Cerebellar cortex (tissue), 1 donor: ENCODE data around the gene MEP1A.
A peak's percentile ranks its signal among the peaks of the same experiment; 100 is the strongest.
"Not testable (repeated sequence)": the region's sequence is repeated elsewhere in the genome, so short reads cannot be mapped to it uniquely, and the experiment has no call there.

Experiments used
- DNase-seq: peaks from one replicate; pipeline ENCODE4 v3.0.0-alpha.2; 2015; ENCODE audit warnings: low spot score

The MEP1A gene

GRCh38 chr6:46777476-46778346 lies 15.5 kb upstream of the MEP1A start:
- no peak for DNase-seq

DNA sequence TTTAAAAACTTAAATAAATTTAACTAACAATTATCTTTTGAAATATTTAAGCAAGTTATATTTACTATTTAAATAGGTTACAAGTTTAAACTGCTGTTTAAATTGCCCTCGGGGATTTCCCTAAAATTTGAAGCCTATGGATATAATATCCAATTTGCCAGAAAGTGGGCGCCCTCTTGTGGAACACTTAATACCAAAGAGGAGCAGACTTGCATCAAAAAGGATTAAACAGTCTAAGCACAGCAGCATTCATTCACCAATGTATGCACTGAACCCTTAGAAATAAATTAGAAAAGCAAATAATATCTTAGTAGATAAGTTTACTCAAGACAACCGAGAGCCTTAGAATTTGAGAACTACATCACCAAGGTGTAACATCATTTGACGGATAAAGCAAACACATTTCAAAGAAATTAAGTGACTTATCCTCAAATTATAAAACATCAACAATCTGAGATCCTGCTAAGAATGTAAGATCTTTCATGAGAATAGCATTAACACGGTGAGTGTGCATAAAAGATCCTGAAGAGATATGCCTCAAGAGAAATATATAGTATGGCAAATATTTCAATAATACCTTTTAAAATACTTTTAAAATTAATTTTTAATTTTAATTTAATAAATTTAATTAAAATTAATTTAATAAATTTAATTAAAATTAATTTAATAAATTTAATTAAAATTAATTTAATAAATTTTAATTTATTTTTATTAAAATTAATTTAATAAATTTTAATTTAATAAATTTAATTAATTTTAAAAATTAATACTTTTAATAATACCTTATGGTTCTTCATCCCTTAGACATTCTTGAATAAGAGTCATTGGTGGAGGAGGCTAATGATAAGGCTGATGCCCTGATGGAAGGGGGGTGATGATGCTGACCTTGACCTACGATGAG lies 11.5 kb upstream of the MEP1A start:
- peak; percentile 82 for DNase-seq

- no peak for DNase-seq
These were observed 8.7 kb upstream of the MEP1A start for GRCh38 chr6:46784535-46784934.

- DNase-seq = no peak
These were observed 5.2 kb upstream of the MEP1A start for GRCh38 chr6:46787871-46788540.

DNA sequence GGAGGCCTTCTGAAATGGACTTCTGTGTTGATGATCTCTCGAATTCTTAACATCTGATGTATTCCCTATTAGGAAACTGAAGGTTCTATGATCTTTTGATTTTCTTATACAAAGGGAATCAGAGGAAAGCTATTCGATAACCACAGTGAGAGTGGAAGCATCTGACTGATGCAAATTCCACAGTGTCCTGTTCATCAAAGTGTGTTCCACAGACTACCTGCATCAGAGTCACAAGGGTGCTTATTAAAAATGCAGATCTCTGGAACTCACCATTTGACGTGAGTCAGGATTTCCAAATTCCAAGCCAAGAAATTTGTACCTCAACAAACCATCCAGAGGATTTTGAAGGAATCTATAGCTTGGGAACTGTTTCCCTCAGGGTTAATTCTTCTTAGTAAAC lies 4.4 kb upstream of the MEP1A start:
- DNase-seq = no peak

GRCh38 chr6:46789434-46790354 lies 3.5 kb upstream of the MEP1A start:
- no peak for DNase-seq

DNA sequence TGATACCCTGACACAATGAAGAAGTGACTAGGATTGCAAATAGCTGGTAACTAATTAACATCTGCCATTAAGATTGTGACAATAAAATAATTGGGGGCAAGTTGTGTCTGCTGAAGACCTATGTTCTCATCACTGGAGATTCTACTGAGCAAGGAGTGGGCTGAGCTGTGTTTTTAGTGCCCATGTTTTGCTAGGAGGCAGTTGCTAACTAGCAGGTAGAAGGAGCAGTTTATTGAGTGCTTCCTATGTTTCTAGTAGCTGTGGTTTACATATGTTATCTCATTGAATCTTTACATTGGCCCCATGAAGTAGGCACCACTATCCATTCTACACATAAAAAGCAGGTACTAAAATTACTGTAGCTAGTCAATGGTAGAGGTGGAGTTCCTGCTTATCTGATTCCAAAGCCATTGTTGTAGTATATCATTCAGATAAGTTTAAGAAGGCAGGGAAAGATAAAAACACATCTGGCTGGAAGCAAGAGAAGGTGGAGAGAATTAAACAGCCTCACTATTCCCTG lies 2.8 kb upstream of the MEP1A start:
- DNase-seq = no peak

DNA sequence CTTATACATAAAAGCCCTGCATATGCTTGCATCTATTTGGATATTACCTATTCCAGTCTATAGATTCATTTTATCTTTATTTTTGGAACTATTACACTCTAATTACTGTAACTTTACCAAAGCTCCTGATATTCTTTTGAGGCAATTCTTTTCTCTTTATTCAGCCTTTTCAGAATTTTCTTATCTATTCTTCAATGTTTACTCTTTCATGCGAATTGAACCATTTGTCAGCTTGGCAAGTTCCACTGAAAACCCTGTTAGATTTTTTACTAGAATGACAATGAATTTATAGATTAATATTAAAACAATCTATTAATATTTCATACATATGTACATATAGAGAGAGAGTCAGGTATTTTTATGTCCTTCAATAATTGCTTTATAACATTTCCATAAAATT lies 554 bp upstream of the MEP1A start:
- no peak for DNase-seq

- DNase-seq = no peak
These were observed 879 bp downstream of the MEP1A start for GRCh38 chr6:46794068-46794467.

DNA sequence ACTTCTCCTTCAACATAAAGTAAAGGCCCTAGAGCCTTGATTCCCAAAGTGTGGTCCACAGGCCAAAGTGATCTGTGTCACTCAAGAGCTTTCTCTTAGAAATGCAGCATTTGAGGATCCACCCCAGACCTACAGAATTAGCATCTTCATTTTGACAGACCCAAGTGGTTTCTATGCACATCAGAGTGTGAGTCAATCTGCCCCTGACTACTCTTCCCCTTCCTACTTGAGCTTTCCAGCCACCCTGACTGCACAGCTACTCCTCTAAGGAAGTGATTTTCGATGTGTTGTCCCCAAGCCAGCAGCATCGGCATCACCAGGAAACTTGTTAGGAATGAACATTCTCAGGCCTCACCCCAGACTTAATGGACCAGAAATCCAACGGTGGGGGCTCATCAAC lies 2.6 kb downstream of the MEP1A start:
- DNase-seq = no peak

DNA sequence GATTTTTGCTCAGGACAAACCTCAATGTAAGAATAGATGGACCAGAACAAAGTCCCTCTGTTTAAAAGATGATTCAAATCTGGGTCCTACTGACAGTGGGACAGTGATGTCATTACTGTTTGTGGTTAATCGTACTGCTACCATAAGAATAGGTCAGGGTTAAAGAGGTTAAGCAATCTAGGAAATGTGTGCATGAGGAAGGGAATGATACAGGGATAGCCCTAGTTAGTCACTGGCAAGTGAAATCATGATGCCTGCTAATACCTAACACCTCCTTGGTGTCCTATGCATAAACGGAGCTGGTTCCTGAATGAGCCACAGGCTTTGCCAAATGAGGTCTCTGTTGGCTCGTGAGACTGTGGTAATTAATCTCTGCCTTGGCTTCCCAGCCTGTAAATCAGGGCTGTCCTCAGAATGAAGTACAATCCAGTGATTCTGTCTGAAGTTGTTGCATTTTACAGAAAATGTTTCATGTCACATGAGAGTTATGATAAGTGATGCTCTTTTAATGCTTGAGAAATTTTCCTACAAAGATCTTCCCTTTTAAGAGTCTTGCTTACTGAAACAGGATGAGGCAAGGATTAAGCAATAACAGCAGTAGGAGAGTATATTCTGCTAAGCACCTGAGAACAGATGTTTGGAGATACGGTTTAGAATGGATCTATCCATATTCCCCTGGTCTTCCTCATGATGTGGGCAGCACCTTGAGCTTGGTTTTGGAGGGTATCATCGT lies 3.8 kb downstream of the MEP1A start:
- DNase-seq = no peak

- DNase-seq = no peak
These were observed 6.5 kb downstream of the MEP1A start for GRCh38 chr6:46799657-46800056.

DNA sequence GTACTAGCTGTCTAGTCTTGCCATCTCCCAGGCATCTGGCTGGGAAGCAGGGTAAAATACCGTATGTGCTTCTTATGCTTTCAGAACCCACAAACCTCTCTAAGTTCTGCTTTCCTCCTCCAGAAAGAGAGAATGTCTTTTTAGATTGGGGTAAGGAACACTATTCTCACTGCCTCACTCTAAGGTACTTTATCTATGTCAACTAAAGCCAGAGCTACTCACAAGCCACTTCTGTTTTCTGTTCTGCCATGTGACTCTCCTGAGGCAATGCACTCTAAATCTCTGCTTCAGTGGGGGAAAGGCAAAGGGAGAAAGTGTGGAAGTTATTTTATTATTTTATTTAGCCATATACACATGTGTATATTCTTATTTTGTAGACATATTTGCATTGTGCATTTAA lies 15.6 kb downstream of the MEP1A start:
- no peak for DNase-seq

DNA sequence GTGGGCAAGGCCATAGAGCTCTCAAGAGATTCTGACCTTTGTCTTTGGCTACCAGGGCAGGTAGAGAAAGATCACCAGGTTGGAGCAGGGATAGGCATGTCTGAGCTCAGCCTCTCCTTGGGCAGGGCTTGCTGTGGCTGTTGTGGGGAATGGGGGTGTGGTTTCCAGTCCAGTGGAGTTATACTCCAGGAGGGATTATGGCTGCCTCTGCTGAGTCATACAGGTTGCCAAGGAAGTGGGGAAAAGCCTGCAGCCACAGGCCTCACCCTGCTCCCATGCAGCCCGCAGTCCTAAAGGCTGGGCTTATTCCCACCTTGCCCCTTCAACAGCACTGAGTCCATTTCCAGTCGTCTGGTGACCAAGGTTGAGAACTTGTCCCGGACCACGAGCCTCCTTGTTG lies 21.9 kb downstream of the MEP1A start:
- DNase-seq = no peak

GRCh38 chr6:46816626-46817025 lies 23.4 kb downstream of the MEP1A start:
- no peak for DNase-seq

- DNase-seq = no peak
These were observed 26.4 kb downstream of the MEP1A start for GRCh38 chr6:46819561-46819960.

GRCh38 chr6:46821458-46821881 lies 28.3 kb downstream of the MEP1A start:
- DNase-seq = no peak

GRCh38 chr6:46828939-46829338 lies 35.8 kb downstream of the MEP1A start:
- DNase-seq = no peak

GRCh38 chr6:46832816-46833215 lies 39.6 kb downstream of the MEP1A start:
- DNase-seq = no peak

- not testable (repeated sequence) for DNase-seq
These were observed 41.2 kb downstream of the MEP1A start for GRCh38 chr6:46834257-46834916.
